ENCODE results near the gene C5orf63. TPM values are rescaled to one million over a fixed set of nuclear protein-coding genes. Genes with fewer than 3 reads are reported as not detected.
"Not testable (repeated sequence)": the region's sequence is repeated elsewhere in the genome, so short reads cannot be mapped to it uniquely, and the experiment has no call there.

C5orf63 gene
- total RNA-seq = 1 to 10 TPM; 6.4 to 6.5 TPM

GRCh38 chr5:127072861-127073846 is at the start of gene C5orf63:
Gene C5orf63, minus strand, starts transcription at chr5:127073502. Its CDS starts 14,507 bp downstream, at chr5:127058995.
- ChIA-PET CTCF (interaction anchor here (0.8 to 1.1 kb wide), 3 partner anchors 10 to 15 kb away, joined by 3 to 4 read pairs (median 4); no protein-coding TSS in a partner anchor), POLR2A (interaction anchor here (0.8 to 1.8 kb wide), 7 partner anchors 9 to 295 kb away, joined by 3 to 18 read pairs (median 4); no protein-coding TSS in a partner anchor)
- DNase-seq = peak; percentile 79
- Mint-ChIP-seq H3K36me3 (ENCODE audit: low read depth) (peaks cover 14% of the 10 kb centered on the region), H3K9me3 (ENCODE audit: insufficient read depth) (peaks cover 4% of the 10 kb centered on the region), H3K4me3 (peak within 1 kb of the TSS; percentile 86), H3K27me3 (ENCODE audit: low read depth) (peaks cover 2% of the 10 kb centered on the region), H3K27ac (peak within 1 kb of the TSS; percentile 87), H3K4me1 (ENCODE audit: low read depth) (peaks cover 12% of the 10 kb centered on the region)
- ATAC-seq = peak; percentile 99

GRCh38 chr5:127112347-127112864 is 39.1 kb upstream of the C5orf63 start:
- peaks cover 3% of the 10 kb centered on the region for H3K9me3 Mint-ChIP-seq (ENCODE audit: insufficient read depth)
- H3K36me3 Mint-ChIP-seq (ENCODE audit: low read depth) = no peaks in the 10 kb centered on the region
- ATAC-seq (no peak), DNase-seq (no peak)
- H3K27ac Mint-ChIP-seq = no peak overlapping the region
- H3K4me1 Mint-ChIP-seq (ENCODE audit: low read depth) = no peaks in the 10 kb centered on the region
- H3K27me3 Mint-ChIP-seq (ENCODE audit: low read depth) = peaks cover 3% of the 10 kb centered on the region
- ChIA-PET POLR2A (no interaction called here), CTCF (no interaction called here)
- no peak overlapping the region for H3K4me3 Mint-ChIP-seq

- H3K36me3 Mint-ChIP-seq (ENCODE audit: low read depth) = no peaks in the 10 kb centered on the region
- peaks cover 3% of the 10 kb centered on the region for H3K9me3 Mint-ChIP-seq (ENCODE audit: insufficient read depth)
- peaks cover 3% of the 10 kb centered on the region for H3K27me3 Mint-ChIP-seq (ENCODE audit: low read depth)
- ATAC-seq (no peak), DNase-seq (no peak)
- POLR2A ChIA-PET = no interaction called here
- H3K4me1 Mint-ChIP-seq (ENCODE audit: low read depth) = no peaks in the 10 kb centered on the region
- no peak overlapping the region for H3K4me3 Mint-ChIP-seq
- CTCF ChIA-PET = no interaction called here
- H3K27ac Mint-ChIP-seq = no peak overlapping the region
Observed at GRCh38 chr5:127111112-127111511, 37.8 kb upstream of the C5orf63 start.

- POLR2A ChIA-PET; ATAC-seq; H3K36me3 Mint-ChIP-seq (ENCODE audit: low read depth); H3K27me3 Mint-ChIP-seq (ENCODE audit: low read depth); H3K27ac Mint-ChIP-seq; DNase-seq; H3K9me3 Mint-ChIP-seq (ENCODE audit: insufficient read depth); CTCF ChIA-PET; H3K4me1 Mint-ChIP-seq (ENCODE audit: low read depth); H3K4me3 Mint-ChIP-seq: not testable (repeated sequence)
Observed at GRCh38 chr5:127108624-127109260, 35.4 kb upstream of the C5orf63 start.

GRCh38 chr5:127101935-127102334 is 28.6 kb upstream of the C5orf63 start:
- H3K4me3 Mint-ChIP-seq = no peak overlapping the region
- ATAC-seq (no peak), DNase-seq (no peak)
- H3K36me3 Mint-ChIP-seq (ENCODE audit: low read depth) = no peaks in the 10 kb centered on the region
- H3K27me3 Mint-ChIP-seq (ENCODE audit: low read depth) = peaks cover 2% of the 10 kb centered on the region
- no peaks in the 10 kb centered on the region for H3K4me1 Mint-ChIP-seq (ENCODE audit: low read depth)
- H3K27ac Mint-ChIP-seq = no peak overlapping the region
- ChIA-PET CTCF (no interaction called here), POLR2A (no interaction called here)
- H3K9me3 Mint-ChIP-seq (ENCODE audit: insufficient read depth) = no peaks in the 10 kb centered on the region

- ChIA-PET CTCF (no interaction called here), POLR2A (no interaction called here)
- DNase-seq = no peak
- Mint-ChIP-seq H3K27ac (no peak overlapping the region), H3K36me3 (ENCODE audit: low read depth) (no peaks in the 10 kb centered on the region), H3K9me3 (ENCODE audit: insufficient read depth) (no peaks in the 10 kb centered on the region), H3K27me3 (ENCODE audit: low read depth) (peaks cover 2% of the 10 kb centered on the region), H3K4me3 (no peak overlapping the region), H3K4me1 (ENCODE audit: low read depth) (no peaks in the 10 kb centered on the region)
- ATAC-seq = no peak
Observed at GRCh38 chr5:127101533-127101932, 28.2 kb upstream of the C5orf63 start.

GRCh38 chr5:127098241-127098640 is 24.9 kb upstream of the C5orf63 start:
- H3K4me1 Mint-ChIP-seq (ENCODE audit: low read depth) = no peaks in the 10 kb centered on the region
- H3K27ac Mint-ChIP-seq = no peak overlapping the region
- no peaks in the 10 kb centered on the region for H3K9me3 Mint-ChIP-seq (ENCODE audit: insufficient read depth)
- H3K4me3 Mint-ChIP-seq = no peak overlapping the region
- ChIA-PET POLR2A (no interaction called here), CTCF (no interaction called here)
- H3K36me3 Mint-ChIP-seq (ENCODE audit: low read depth) = no peaks in the 10 kb centered on the region
- DNase-seq = no peak
- no peak for ATAC-seq
- peaks cover 4% of the 10 kb centered on the region for H3K27me3 Mint-ChIP-seq (ENCODE audit: low read depth)

GRCh38 chr5:127097278-127097677 is 24.0 kb upstream of the C5orf63 start:
- Mint-ChIP-seq H3K4me1 (ENCODE audit: low read depth) (no peaks in the 10 kb centered on the region), H3K27ac (no peak overlapping the region), H3K36me3 (ENCODE audit: low read depth) (no peaks in the 10 kb centered on the region), H3K4me3 (no peak overlapping the region), H3K27me3 (ENCODE audit: low read depth) (peaks cover 4% of the 10 kb centered on the region), H3K9me3 (ENCODE audit: insufficient read depth) (no peaks in the 10 kb centered on the region)
- ChIA-PET POLR2A (no interaction called here), CTCF (no interaction called here)
- DNase-seq = no peak
- no peak for ATAC-seq

GRCh38 chr5:127096328-127096993 is 23.2 kb upstream of the C5orf63 start:
- Mint-ChIP-seq H3K27me3 (ENCODE audit: low read depth) (peaks cover 4% of the 10 kb centered on the region), H3K9me3 (ENCODE audit: insufficient read depth) (no peaks in the 10 kb centered on the region), H3K4me1 (ENCODE audit: low read depth) (no peaks in the 10 kb centered on the region), H3K27ac (no peak overlapping the region), H3K4me3 (no peak overlapping the region), H3K36me3 (ENCODE audit: low read depth) (no peaks in the 10 kb centered on the region)
- POLR2A ChIA-PET = no interaction called here
- ATAC-seq (no peak), DNase-seq (no peak)
- CTCF ChIA-PET = no interaction called here

- Mint-ChIP-seq H3K4me3 (no peak overlapping the region), H3K9me3 (ENCODE audit: insufficient read depth) (no peaks in the 10 kb centered on the region), H3K27me3 (ENCODE audit: low read depth) (peaks cover 2% of the 10 kb centered on the region), H3K36me3 (ENCODE audit: low read depth) (no peaks in the 10 kb centered on the region), H3K4me1 (ENCODE audit: low read depth) (peaks cover under 1% of the 10 kb centered on the region), H3K27ac (no peak overlapping the region)
- CTCF ChIA-PET = interaction anchor here (1.4 kb wide), 1 partner anchor 9 kb away, joined by 3 read pairs; no protein-coding TSS in a partner anchor
- POLR2A ChIA-PET = interaction anchor here (0.6 kb wide), 1 partner anchor 413 kb away, joined by 3 read pairs; no protein-coding TSS in a partner anchor
- DNase-seq (no peak), ATAC-seq (no peak)
Observed at GRCh38 chr5:127094161-127094814, 21.0 kb upstream of the C5orf63 start.

GRCh38 chr5:127092690-127093089 is 19.4 kb upstream of the C5orf63 start:
- ChIA-PET POLR2A (no interaction called here), CTCF (no interaction called here)
- ATAC-seq (no peak), DNase-seq (no peak)
- Mint-ChIP-seq H3K4me1 (ENCODE audit: low read depth) (peaks cover 6% of the 10 kb centered on the region), H3K36me3 (ENCODE audit: low read depth) (no peaks in the 10 kb centered on the region), H3K27ac (no peak overlapping the region), H3K9me3 (ENCODE audit: insufficient read depth) (no peaks in the 10 kb centered on the region), H3K27me3 (ENCODE audit: low read depth) (peaks cover 2% of the 10 kb centered on the region), H3K4me3 (no peak overlapping the region)
